GM21528 (cell line): ENCODE data around the gene UCP2.
"Not testable (repeated sequence)": the region's sequence is repeated elsewhere in the genome, so short reads cannot be mapped to it uniquely, and the experiment has no call there.

ENCODE experiments used
- ATAC-seq: cut with Tn5 transposase; IDR thresholded peaks from one replicate; pipeline ENCODE4 v1.9.1; 2021; ENCODE audit warnings: mild to moderate bottlenecking, moderate library complexity; ENCODE audit not compliant: unreplicated experiment, low FRiP score

UCP2 gene

DNA sequence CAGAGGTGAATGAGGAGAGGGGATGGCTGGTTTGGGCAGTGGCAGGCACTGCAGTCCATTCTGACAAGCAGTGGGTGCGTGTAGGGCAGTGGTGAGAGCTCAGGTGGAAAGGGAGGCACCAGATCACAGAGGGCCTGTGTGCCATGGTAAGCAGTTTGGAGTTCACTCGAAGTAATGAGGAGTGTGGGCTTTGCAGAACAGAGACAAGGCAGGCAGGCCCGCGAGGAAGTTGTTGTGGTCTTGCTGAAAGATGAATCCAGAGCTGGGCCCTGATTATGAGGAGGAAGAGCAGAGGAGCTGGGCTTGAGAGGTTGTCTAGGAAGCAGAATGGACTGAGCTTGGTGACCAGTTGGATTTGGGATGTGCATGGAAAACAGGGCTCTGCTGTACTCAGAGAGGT is 33.4 kb downstream of the UCP2 start:
- ATAC-seq, result no peak

DNA sequence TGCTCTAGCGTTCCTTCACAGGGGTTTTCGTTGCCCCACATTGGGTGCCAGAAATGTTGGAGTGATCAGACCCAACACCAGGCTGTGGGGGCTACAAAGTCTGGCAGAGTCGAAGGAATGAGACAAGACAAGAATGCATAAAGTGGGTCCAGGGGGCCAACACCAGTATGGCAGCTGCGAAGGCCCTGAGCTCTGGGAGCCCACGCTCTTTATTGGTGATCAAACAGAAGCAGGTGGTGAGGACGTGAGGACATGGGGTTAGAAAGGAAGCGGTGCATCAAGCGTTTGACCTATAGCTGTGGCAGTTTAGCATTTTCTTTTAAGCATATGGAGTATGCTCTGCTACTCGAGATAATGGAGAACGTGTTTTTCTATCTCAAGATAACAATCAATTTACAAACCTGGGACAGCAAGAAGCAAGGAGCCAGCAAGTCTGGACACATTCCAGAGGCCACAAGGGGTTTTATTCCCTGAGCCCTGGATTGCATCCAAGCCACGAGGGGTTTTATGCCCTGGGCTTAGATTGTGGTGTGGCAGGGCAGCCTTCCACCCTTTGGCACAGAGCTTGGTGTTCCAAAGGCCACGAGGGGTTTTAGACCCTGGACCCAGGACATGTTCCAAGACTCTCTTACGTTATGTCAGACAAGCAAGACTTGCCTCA is 35.7 kb downstream of the UCP2 start:
- no peak for ATAC-seq

DNA sequence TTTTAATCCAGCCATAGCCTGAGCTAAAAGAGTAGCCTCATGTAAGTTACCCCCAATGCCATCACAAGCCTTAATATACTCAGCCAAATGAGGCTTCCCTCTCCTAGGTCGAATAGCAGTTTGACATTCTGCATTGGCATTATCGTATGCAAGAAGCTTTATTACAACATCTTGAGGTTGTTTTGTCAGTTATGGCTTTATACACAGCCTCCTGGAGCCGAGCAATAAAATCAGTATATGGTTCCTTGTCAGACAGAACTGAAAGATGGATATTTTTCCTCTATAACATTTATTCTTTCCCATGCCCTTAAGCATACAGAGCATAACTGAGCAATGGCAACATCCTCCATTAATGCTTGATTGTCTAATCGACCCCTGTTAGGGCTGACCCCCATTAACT is 37.2 kb downstream of the UCP2 start:
- ATAC-seq, result no peak

DNA sequence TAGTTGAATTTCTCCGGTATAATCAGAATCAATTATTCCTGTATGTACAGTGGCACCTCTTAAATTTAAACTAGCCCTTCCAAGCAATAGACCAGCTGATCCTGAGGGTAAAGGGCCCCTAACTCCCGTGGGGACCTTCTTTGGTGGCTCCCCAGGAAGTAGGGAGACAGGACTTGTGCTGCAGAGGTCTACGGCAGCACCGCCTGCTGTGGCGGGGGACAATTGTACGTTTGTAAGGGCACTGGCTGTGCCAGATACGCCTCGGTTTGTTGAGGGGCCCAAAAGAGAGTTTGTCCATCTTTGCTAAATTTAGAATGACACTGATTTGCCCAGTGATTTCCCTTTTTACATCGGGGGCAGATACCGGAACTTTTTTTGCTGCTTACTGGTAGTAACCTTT is 37.7 kb downstream of the UCP2 start:
- ATAC-seq, result no peak

DNA sequence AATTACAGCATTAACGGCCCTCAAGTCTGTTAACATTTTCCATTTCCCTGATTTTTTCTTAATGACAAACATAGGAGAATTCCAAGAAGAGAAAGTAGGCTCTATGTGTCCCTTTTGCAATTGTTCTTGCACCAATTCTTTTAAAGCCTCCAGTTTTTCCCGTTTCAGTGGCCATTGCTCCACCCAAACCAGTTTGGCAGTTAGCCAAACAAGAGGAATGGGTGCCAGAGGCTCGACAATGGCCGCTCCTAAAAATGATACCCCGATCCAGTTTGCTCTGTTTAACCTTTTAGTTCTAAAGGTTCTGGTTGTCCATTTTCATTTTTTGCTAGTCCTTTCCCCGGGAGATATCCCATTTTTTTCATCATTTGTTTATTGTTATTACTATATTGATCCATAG is 38.6 kb downstream of the UCP2 start:
- ATAC-seq, result no peak

DNA sequence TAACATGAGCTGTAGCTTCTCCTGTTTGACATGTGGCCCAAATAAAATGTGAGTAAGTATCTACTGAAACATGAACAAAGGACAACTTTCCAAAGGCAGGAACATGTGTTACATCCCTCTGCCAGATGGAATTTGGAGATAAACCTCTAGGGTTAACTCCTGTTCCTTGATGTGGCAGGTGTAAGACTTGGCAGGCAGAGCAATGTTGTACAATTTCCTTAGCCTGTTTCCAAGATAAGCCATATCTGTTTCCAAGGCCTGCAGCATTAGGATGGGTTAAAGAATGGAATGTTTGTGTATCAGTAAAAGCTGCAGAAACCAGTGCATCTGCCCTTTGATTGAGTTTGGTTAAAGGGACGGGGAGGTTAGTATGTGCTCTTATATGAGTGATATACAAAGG is 40.6 kb downstream of the UCP2 start:
- ATAC-seq, result no peak

DNA sequence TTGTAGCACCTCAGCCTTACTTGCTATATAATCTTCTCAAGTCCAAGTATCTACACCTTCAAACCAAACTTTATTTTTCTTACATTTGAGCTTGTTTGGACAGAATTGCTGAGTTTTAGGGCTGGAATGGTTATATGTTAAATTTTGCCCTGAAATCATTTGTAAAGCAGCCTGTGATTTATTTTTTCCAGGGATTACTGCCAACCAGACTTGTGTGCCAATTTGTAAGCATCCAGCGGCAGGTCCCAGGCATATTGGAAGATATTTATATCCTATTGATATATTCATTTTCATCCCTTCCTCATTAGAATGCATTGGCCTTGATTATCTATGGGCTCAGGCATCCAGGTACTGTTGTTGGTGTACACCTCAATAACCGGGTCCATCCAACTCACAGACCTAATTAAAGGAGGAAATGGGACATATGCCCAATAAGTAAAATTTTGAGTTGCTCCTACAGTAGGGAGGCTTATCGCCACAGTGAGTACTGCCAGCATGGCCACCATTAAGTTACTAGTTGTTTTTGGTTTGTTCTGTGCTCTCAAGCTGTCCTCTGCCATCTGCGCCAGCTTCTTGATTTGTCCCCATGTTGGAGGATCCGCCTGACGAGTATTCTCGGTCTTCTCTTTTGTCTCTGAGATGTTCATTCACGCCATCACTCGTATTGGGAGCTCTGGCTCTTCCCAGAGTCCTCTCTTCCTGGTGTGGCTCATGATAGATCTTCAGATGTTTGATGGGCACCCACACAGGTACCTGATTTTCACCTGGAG is 41.7 kb downstream of the UCP2 start:
- no peak for ATAC-seq

DNA sequence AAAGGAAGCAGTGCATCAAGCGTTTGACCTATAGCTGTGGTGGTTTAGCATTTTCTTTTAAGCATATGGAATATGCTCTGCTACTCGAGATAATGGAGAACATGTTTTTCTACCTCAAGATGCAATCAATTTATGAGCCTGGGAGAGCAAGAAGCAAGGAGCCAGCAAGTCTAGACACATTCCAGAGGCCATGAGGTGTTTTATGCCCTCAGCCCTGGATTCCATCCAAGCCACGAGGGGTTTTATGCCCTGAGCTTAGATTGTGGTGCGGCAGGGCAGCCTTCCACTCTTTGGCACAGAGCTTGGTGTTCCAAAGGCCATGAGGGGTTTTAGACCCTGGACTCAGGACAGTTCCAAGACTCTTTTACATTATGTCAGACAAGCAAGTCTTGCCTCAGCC is 43.5 kb downstream of the UCP2 start:
- no peak for ATAC-seq

DNA sequence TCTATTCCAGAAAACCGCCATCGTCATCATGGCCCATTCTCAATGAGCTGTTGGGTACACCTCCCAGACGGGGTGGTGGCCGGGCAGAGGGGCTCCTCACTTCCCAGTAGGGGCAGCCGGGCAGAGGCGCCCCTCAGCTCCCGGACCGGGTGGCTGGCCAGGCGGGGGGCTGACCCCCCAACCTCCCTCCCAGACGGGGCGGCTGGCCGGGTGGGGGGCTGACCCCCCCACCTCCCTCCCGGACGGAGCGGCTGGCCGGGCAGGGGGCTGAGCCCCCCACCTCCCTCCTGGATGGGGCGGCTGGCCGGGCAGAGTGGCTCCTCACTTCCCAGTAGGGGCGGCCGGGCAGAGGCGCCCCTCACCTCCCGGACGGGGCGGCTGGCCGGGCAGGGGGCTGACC is 46.6 kb downstream of the UCP2 start:
- ATAC-seq, result not testable (repeated sequence)

DNA sequence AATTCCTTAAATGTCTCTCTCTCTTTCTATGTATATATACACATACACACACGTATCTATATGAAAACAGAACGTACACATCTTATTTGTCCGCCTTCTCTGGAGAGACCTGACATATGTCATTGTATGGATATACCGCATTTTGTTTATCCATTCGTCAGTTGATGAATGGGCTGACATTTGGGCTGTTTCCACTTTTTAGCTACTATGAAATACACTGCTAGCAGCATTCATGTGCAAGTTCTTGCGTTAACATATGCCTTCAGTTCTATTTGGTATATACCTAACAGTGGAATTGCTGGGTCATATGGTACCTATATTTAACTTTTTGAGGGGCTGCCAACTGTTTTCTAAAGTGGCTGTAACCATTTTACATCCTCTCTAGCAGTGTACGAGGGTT is 49.9 kb downstream of the UCP2 start:
- no peak for ATAC-seq

DNA sequence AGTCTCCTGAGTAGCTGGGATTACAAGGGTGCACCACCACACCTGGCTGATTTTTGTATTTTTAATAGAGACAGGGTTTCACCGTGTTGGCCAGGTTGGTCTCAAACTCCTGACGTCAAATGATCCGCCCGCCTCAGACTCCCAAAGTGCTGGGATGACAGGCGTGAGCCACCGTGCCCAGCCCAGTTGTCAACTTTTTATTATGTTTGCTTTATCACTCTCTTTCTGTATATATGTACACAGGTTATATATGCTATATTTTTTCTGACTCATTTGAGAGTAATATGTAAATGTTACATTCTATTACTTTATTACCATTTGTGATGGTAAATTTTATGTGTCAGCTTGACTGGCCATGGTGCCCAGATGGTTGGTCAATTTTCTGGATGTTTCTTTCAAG is 50.7 kb downstream of the UCP2 start:
- no peak for ATAC-seq

DNA sequence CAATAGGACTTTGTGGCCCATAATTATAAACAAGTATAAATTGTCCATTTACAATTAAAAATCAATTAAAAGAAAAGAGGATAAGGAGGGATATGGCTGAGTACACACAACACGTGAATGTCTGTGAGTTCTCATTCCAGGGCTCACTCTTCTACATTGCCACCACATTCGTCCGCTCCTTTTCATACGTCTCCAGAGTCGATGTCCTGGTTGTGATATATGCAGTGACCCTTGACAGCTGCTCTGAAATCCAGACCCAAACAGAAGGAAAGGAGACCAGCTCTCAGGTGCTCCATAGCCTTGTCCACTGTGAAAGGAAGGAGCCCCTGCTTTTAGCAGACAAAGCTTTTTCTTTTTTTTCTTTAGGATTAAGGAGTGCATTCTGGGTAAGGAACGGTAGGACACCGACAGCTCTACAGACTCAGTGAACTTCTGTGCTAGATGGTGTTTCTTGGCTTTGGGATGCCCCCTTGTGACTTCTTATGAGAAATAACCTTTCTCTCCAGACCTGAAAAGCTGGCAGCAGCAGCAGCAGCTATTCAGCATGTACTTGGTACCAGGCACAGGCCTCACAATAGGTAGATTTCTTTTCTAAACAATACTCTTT is 51.5 kb downstream of the UCP2 start:
- ATAC-seq, result no peak

DNA sequence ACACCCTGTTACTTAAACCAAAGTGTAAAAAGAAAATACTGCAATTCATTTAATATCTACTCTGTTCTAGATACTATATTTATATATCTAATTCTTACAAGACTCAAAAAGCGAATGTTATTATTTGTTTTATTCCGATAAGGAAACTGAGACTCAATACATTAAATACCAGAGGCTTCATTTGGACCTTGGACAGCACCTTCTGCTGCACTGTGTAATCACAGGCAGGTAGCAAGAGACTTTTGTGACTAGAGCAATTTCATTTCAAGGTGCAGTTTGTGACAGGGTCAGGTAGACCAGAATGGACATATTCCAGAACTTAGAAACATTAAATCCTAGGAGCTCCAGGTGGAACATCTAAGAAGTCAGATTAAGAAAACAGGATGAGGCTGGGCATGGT is 53.3 kb downstream of the UCP2 start:
- no peak for ATAC-seq
